Ovary (tissue), 9 donors: Measurements from ENCODE around the gene FOXP1. TPM values are rescaled to one million over a fixed set of nuclear protein-coding genes. Genes with fewer than 3 reads are reported as not detected.

Experiments
- DNase-seq, 5 donors: peaks; one replicate each; pipeline ENCODE4 v3.0.0-alpha.2; 2019 to 2020
- H3K27ac ChIP-seq, 2 donors: fragments of 200-600 bp; one replicate each; pipeline versions ENCODE4 v1.5.1 to v1.8.0; 2019 to 2022
- H3K27me3 ChIP-seq: fragments of 200-600 bp; one replicate; pipeline ENCODE4 v1.8.0; 2022
- H3K36me3 ChIP-seq: fragments of 200-600 bp; sonication (generic); one replicate; pipeline ENCODE4 v1.5.1; 2019
- H3K4me1 ChIP-seq: one replicate; pipeline ENCODE4 v1.8.1; 2013; ENCODE audit warnings: mild to moderate bottlenecking, moderate library complexity; ENCODE audit not compliant: insufficient read depth
- H3K4me3 ChIP-seq: fragments of 200-600 bp; sonication (generic); one replicate; pipeline ENCODE4 v1.5.1; 2017
- H3K9me3 ChIP-seq, 2 donors: fragments of 200-600 bp in 1 of 2; sonication (generic) in 1 of 2; one replicate each; pipeline versions ENCODE4 v1.5.1 to v1.8.1; 2013 to 2019; ENCODE audit warnings: mild to moderate bottlenecking in 1 of 2, moderate library complexity in 1 of 2
- EP300 ChIP-seq: sonication (generic); formaldehyde crosslinking; IDR thresholded peaks from one replicate; pipeline ENCODE4 v1.6.1; 2017; ENCODE audit warnings: antibody characterized with exemption
- POLR2A ChIP-seq: fragments of 450-650 bp; IDR thresholded peaks from one replicate; pipeline ENCODE4 v1.6.1; 2017; ENCODE audit warnings: antibody characterized with exemption, mild to moderate bottlenecking, moderate library complexity
- WGBS, 3 donors: extraction: QIAGEN DNeasy Blood & Tissue Kit in 1 of 3; methylation state at CpG; one replicate each; pipeline versions ENCODE4 v1.1.5 to v1.1.7; 2013 to 2017; 5-methylcytosine and 5-hydroxymethylcytosine counted together
- intact Hi-C, 4 donors: fragments of 100-400 bp; cut with DNase I; formaldehyde crosslinking; loops; one replicate each; pipeline versions ENCODE4 v1.11.0 to v1.15.1; 2022 to 2023
- polyA plus RNA-seq, 2 donors: library from polyadenylated mRNA; stranded (reverse); fragments of 200-250 nt in 1 of 2; fragments of 350-450 nt in 1 of 2; fragmentation: Illumina TruSeq in 1 of 2; extraction: RNeasy Lipid Tissue Mini Kit (QIAGEN cat#74804) in 1 of 2; gene quantifications; one replicate each; pipeline ENCODE4 v1.2.3, GENCODE V29; 2013 to 2014
- total RNA-seq, 7 donors: library from RNA; depleted of rRNA in 2 of 7; stranded (reverse); fragments of >200 nt in 2 of 7; fragmentation: NEBNext Ultra II Directional in 3 of 7; extraction: Animal tissue kit (Norgen Biotek cat#: 25700) in 3 of 7; gene quantifications; one replicate each; pipeline versions ENCODE4 v1.1.0 to v1.2.4, GENCODE V29; 2016 to 2023
- TF ChIP-seq, protein P1 (sequence below), 3 donors: fragments of 450-650 bp in 2 of 3; fragments of 200-600 bp in 1 of 3; IDR thresholded peaks; one replicate each; pipeline versions ENCODE4 v1.5.1 to v1.8.0; 2016 to 2022; ENCODE audit warnings: antibody characterized with exemption in 3 of 3, mild to moderate bottlenecking in 1 of 3
- donor health status: DM: no; HTN: no; CAD: no; lungs with moderate emphysema.
- donor health status: DM: no; HTN: no; CAD: no.
- donor health status: Bipolar disorder and iron deficiency.
- donor health status: DM: yes; HTN: yes; CAD: no.
- donor health status: DM: no; HTN: no; CAD: no.
- donor health status: DM: yes; HTN: yes; CAD: no.

FOXP1 gene
- total and polyA plus RNA-seq, 9 donors = 31.7 to 126 (median 114) TPM

DNA sequence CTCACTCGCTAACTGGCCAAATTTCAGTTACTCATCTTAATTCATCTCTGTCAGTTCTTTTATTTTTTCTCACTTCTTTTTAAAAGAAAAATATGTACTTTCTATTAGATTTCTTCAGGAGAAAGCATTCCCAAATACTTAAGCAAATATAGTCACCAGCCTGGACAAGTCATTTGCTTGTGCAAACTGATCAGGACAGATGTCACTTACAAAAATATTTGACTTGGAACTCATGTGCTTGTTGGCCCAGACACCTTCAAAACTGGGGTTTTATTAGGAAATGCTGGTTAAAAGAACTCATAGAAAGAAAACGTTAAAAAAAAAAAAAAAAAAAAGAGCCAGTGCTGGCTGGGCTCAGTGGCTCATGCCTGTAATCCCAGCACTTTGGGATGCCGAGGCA is 31.3 kb upstream of the FOXP1 start:
- H3K27me3 ChIP-seq = no peaks in the 10 kb centered on the region
- 85 to 88% (median 86%) methylated on average over 3 of the region's 3 CpGs for WGBS, 3 donors
- H3K36me3 ChIP-seq = no peaks in the 10 kb centered on the region
- no peak overlapping the region for H3K4me3 ChIP-seq
- no peaks in the 10 kb centered on the region for H3K9me3 ChIP-seq
- H3K27ac ChIP-seq = no peak overlapping the region
- H3K4me1 ChIP-seq = no peaks in the 10 kb centered on the region
- intact Hi-C loops = no loop called here
- DNase-seq = no peak
- TF ChIP-seq, protein P1, sequence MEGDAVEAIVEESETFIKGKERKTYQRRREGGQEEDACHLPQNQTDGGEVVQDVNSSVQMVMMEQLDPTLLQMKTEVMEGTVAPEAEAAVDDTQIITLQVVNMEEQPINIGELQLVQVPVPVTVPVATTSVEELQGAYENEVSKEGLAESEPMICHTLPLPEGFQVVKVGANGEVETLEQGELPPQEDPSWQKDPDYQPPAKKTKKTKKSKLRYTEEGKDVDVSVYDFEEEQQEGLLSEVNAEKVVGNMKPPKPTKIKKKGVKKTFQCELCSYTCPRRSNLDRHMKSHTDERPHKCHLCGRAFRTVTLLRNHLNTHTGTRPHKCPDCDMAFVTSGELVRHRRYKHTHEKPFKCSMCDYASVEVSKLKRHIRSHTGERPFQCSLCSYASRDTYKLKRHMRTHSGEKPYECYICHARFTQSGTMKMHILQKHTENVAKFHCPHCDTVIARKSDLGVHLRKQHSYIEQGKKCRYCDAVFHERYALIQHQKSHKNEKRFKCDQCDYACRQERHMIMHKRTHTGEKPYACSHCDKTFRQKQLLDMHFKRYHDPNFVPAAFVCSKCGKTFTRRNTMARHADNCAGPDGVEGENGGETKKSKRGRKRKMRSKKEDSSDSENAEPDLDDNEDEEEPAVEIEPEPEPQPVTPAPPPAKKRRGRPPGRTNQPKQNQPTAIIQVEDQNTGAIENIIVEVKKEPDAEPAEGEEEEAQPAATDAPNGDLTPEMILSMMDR (IDR thresholded peaks at IDR 0.05) = no peak
- no peak for TF ChIP-seq EP300
- TF ChIP-seq POLR2A = no peak

DNA sequence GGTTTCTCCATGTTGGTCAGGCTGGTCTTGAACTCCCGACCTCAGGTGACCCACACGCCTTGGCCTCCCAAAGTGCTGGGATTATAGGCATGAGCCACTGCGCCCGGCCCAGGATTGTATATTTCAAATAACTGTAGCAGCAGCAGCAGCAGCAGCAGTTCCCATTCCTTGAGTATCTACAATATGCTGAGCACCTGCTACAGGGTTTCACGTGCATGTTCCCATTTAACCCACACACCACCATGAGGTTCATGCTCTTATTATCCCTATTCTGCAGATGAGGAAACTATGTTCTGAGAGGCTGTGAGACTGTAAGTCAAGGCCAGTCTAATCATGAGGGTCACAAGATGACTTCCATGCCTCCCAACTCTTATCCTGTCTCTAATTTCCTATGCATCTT is 30.9 kb upstream of the FOXP1 start:
- DNase-seq = no peak
- intact Hi-C loops = no loop called here
- H3K27ac ChIP-seq = no peak overlapping the region
- no peaks in the 10 kb centered on the region for H3K4me1 ChIP-seq
- WGBS, 3 donors = 87 to 92% (median 89%) methylated on average over 5 of the region's 5 CpGs
- no peaks in the 10 kb centered on the region for H3K27me3 ChIP-seq
- TF ChIP-seq EP300 (no peak), POLR2A (no peak)
- TF ChIP-seq, protein P1 (IDR thresholded peaks at IDR 0.05) = no peak
- no peaks in the 10 kb centered on the region for H3K9me3 ChIP-seq
- no peak overlapping the region for H3K4me3 ChIP-seq
- H3K36me3 ChIP-seq = no peaks in the 10 kb centered on the region

DNA sequence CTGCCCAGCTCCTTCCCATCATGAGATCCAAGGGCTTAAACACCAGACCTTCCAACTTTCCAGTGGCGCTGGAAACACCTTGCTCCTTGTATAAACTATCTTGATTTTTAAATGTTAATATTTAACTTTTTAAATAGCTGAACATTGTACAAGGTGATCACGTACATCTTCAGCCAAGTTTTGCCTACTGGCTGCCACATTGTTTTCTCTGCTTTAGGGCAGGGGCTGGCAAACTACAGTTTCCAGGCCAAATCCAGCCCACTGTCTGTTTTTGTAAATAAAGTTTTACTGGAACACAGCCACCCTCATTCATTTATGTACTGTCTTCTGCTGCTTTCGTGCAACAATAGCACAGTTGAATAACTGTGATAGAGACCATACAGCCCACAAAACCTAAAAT is 27.6 kb upstream of the FOXP1 start:
- TF ChIP-seq EP300 = no peak
- TF ChIP-seq POLR2A = no peak
- TF ChIP-seq, protein P1 (IDR thresholded peaks at IDR 0.05) = no peak
- 84 to 96% (median 92%) methylated on average over 3 of the region's 3 CpGs for WGBS, 3 donors
- intact Hi-C loops = no loop called here

DNA sequence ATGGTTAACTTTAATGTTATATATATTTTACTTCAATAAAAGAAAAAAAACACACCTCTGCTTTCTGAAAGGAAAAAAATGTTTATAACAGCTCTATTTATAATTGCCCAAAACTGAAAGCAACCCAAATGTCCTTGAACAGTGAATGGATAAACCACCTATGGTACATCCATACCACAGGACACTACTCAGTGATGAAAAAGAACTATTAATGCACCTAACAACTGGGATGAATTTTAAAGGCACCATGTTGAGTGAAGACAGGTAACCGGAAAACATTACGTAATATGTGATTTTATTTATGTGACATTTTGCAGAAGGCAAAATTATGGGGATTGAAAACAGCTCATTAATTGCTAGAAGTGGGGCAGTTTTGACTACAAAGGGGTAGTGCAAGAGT is 23.8 kb upstream of the FOXP1 start:
- TF ChIP-seq, protein P1 (IDR thresholded peaks at IDR 0.05) = no peak
- TF ChIP-seq POLR2A = no peak
- no peaks in the 10 kb centered on the region for H3K27me3 ChIP-seq
- H3K36me3 ChIP-seq = no peaks in the 10 kb centered on the region
- no peak overlapping the region for H3K27ac ChIP-seq
- H3K4me1 ChIP-seq = peaks cover 2% of the 10 kb centered on the region
- no peaks in the 10 kb centered on the region for H3K9me3 ChIP-seq
- 97 to 98% (median 97%) methylated on average over 2 of the region's 2 CpGs for WGBS, 3 donors
- H3K4me3 ChIP-seq = no peak overlapping the region
- no peak for DNase-seq
- intact Hi-C loops = no loop called here

More for the DNA sequence above, 27.6 kb upstream of the FOXP1 start:
- no peaks in the 10 kb centered on the region for H3K4me1 ChIP-seq
- H3K4me3 ChIP-seq = no peak overlapping the region
- H3K27me3 ChIP-seq = no peaks in the 10 kb centered on the region
- no peak overlapping the region for H3K27ac ChIP-seq
- no peaks in the 10 kb centered on the region for H3K9me3 ChIP-seq
- DNase-seq = no peak
- H3K36me3 ChIP-seq = no peaks in the 10 kb centered on the region

DNA sequence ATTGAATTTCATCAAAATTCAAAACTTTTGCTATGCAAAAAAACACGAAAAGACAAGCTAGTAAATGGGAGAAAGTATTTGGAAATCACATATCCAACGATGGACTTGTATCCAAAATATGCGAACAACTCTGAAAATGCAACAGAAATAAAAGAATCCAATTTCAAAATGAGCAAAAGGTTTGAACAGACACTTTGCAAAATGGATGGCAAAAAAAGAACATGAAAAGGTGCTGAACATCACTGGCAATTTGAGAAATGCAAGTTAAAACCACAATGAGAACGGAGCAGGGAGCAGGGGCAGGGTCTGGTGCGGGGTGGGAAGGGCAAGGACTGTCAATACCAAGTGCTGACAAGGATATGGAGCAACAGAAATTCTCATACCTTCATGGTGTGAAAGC is 23.1 kb upstream of the FOXP1 start:
- 87 to 96% (median 95%) methylated on average over 5 of the region's 5 CpGs for WGBS, 3 donors
- TF ChIP-seq POLR2A = no peak
- TF ChIP-seq, protein P1 (IDR thresholded peaks at IDR 0.05) = no peak
- TF ChIP-seq EP300 = no peak
- H3K27me3 ChIP-seq = no peaks in the 10 kb centered on the region
- peaks cover 2% of the 10 kb centered on the region for H3K4me1 ChIP-seq
- no peaks in the 10 kb centered on the region for H3K9me3 ChIP-seq
- intact Hi-C loops = no loop called here
- no peaks in the 10 kb centered on the region for H3K36me3 ChIP-seq
- H3K4me3 ChIP-seq = no peak overlapping the region
- H3K27ac ChIP-seq = no peak overlapping the region
- no peak for DNase-seq
